ENCODE results near the gene SLC4A1. TPM values are rescaled to one million over a fixed set of nuclear protein-coding genes. Genes with fewer than 3 reads are reported as not detected.

The SLC4A1 gene
- total and polyA plus RNA-seq, 2 of the 13 experiments (the other 11 are each of a cell fraction or from before 2014, with no cell fraction given): not detected

DNA sequence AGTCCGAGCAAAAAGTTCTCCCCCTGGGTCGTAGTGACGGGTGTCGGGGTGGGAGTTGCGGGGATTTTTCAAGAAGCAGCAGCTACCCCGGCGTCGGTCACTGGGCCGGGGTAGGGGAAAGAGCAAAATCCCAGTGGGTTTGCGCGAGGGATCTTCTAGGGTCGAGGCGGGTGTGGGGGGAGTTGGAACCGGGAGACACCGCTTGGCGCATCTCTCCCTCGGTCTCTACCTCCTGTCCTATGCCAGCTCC lies 46.1 kb downstream of the SLC4A1 start (continued):
- TF ChIP-seq, protein P1, sequence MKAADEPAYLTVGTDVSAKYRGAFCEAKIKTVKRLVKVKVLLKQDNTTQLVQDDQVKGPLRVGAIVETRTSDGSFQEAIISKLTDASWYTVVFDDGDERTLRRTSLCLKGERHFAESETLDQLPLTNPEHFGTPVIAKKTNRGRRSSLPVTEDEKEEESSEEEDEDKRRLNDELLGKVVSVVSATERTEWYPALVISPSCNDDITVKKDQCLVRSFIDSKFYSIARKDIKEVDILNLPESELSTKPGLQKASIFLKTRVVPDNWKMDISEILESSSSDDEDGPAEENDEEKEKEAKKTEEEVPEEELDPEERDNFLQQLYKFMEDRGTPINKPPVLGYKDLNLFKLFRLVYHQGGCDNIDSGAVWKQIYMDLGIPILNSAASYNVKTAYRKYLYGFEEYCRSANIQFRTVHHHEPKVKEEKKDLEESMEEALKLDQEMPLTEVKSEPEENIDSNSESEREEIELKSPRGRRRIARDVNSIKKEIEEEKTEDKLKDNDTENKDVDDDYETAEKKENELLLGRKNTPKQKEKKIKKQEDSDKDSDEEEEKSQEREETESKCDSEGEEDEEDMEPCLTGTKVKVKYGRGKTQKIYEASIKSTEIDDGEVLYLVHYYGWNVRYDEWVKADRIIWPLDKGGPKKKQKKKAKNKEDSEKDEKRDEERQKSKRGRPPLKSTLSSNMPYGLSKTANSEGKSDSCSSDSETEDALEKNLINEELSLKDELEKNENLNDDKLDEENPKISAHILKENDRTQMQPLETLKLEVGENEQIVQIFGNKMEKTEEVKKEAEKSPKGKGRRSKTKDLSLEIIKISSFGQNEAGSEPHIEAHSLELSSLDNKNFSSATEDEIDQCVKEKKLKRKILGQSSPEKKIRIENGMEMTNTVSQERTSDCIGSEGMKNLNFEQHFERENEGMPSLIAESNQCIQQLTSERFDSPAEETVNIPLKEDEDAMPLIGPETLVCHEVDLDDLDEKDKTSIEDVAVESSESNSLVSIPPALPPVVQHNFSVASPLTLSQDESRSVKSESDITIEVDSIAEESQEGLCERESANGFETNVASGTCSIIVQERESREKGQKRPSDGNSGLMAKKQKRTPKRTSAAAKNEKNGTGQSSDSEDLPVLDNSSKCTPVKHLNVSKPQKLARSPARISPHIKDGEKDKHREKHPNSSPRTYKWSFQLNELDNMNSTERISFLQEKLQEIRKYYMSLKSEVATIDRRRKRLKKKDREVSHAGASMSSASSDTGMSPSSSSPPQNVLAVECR (CRISPR knock-in tag; IDR thresholded peaks at IDR 0.05; ENCODE audit: borderline replicate concordance): 0 out of 2 replicates have a peak, but pooled peaks have one; percentile 31
- TF ChIP-seq NKX3-1 (CRISPR knock-in tag; IDR thresholded peaks at IDR 0.05) (0 out of 2 replicates have a peak, but pooled peaks have one; percentile 18), SRSF1 (optimal IDR thresholded peaks at IDR 0.05; ENCODE audit: low read depth, low read length) (no peak), TSC22D2 (CRISPR knock-in tag; IDR thresholded peaks at IDR 0.05; ENCODE audit: borderline replicate concordance) (no peak), SP5 (CRISPR knock-in tag; IDR thresholded peaks at IDR 0.05; ENCODE audit: borderline replicate concordance, low read depth) (0 out of 2 replicates have a peak, but pooled peaks have one; percentile 4), ZNF558 (CRISPR knock-in tag; IDR thresholded peaks at IDR 0.05; ENCODE audit: borderline replicate concordance) (0 out of 2 replicates have a peak, but pooled peaks have one; percentile 59), ZNF816 (CRISPR knock-in tag; IDR thresholded peaks at IDR 0.05; ENCODE audit: borderline replicate concordance) (no peak), ZNF343 (CRISPR knock-in tag; IDR thresholded peaks at IDR 0.05) (0 out of 2 replicates have a peak, but pooled peaks have one; percentile 21), ZNF879 (CRISPR knock-in tag; IDR thresholded peaks at IDR 0.05) (no peak), SETDB1 (CRISPR knock-in tag; IDR thresholded peaks at IDR 0.05; ENCODE audit: borderline replicate concordance) (0 out of 2 replicates have a peak, but pooled peaks have one; percentile 40), TGIF2 (CRISPR knock-in tag; IDR thresholded peaks at IDR 0.05) (no peak), ZSCAN31 (CRISPR knock-in tag; IDR thresholded peaks at IDR 0.05; ENCODE audit: low read depth) (no peak), ZNF556 (CRISPR knock-in tag; IDR thresholded peaks at IDR 0.05; ENCODE audit: borderline replicate concordance) (no peak), JDP2 (CRISPR knock-in tag; IDR thresholded peaks at IDR 0.05; ENCODE audit: borderline replicate concordance) (no peak; the same call in 1 of the 2 replicates), MAZ (IDR thresholded peaks at IDR 0.05; ENCODE audit: borderline replicate concordance, low read depth, low read length) (no peak), MAZ (CRISPR knock-in tag; IDR thresholded peaks at IDR 0.05; ENCODE audit: low read depth) (no peak), FOXJ3 (CRISPR knock-in tag; IDR thresholded peaks at IDR 0.05; ENCODE audit: borderline replicate concordance) (no peak), RFX1 (IDR thresholded peaks at IDR 0.05) (no peak), ZBTB42 (CRISPR knock-in tag; IDR thresholded peaks at IDR 0.05) (no peak)
- TF ChIP-seq, protein P2, sequence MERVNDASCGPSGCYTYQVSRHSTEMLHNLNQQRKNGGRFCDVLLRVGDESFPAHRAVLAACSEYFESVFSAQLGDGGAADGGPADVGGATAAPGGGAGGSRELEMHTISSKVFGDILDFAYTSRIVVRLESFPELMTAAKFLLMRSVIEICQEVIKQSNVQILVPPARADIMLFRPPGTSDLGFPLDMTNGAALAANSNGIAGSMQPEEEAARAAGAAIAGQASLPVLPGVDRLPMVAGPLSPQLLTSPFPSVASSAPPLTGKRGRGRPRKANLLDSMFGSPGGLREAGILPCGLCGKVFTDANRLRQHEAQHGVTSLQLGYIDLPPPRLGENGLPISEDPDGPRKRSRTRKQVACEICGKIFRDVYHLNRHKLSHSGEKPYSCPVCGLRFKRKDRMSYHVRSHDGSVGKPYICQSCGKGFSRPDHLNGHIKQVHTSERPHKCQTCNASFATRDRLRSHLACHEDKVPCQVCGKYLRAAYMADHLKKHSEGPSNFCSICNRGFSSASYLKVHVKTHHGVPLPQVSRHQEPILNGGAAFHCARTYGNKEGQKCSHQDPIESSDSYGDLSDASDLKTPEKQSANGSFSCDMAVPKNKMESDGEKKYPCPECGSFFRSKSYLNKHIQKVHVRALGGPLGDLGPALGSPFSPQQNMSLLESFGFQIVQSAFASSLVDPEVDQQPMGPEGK (CRISPR knock-in tag; IDR thresholded peaks at IDR 0.05): no peak
- TF ChIP-seq, protein P3, sequence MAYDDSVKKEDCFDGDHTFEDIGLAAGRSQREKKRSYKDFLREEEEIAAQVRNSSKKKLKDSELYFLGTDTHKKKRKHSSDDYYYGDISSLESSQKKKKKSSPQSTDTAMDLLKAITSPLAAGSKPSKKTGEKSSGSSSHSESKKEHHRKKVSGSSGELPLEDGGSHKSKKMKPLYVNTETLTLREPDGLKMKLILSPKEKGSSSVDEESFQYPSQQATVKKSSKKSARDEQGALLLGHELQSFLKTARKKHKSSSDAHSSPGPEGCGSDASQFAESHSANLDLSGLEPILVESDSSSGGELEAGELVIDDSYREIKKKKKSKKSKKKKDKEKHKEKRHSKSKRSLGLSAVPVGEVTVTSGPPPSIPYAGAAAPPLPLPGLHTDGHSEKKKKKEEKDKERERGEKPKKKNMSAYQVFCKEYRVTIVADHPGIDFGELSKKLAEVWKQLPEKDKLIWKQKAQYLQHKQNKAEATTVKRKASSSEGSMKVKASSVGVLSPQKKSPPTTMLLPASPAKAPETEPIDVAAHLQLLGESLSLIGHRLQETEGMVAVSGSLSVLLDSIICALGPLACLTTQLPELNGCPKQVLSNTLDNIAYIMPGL (CRISPR knock-in tag; IDR thresholded peaks at IDR 0.05; ENCODE audit: borderline replicate concordance in 1 of 2, low read depth in 1 of 2): peak in 1 of 2 experiments; percentile 44; a peak in 1 of 4 replicates
